AG09309 (cell line): ENCODE results near the gene LCORL.
"Not testable (repeated sequence)": the region's sequence is repeated elsewhere in the genome, so short reads cannot be mapped to it uniquely, and the experiment has no call there.

Source experiments
- DNase-seq: peaks from one replicate; pipeline ENCODE4 v3.0.0-alpha.2; 2010; ENCODE audit warnings: low read depth
- H3K4me3 ChIP-seq: 2 replicates; pipeline ENCODE4 v1.5.1; 2011; ENCODE audit warnings: mild to moderate bottlenecking, low read depth, low read length, moderate library complexity; ENCODE audit not compliant: control insufficient read depth
- CTCF ChIP-seq: IDR thresholded peaks from 2 replicates; pipeline ENCODE4 v1.5.1; 2011; ENCODE audit warnings: mild to moderate bottlenecking, low read depth, low read length, inconsistent platforms; ENCODE audit not compliant: insufficient read depth, control insufficient read depth; ENCODE audit errors: missing control alignments

LCORL gene

GRCh38 chr4:17851959-17852358 lies 169.6 kb downstream of the LCORL start:
- DNase-seq = no peak
- no peak for TF ChIP-seq CTCF
- no peak overlapping the region for H3K4me3 ChIP-seq

GRCh38 chr4:17850295-17850694 lies 171.3 kb downstream of the LCORL start:
- DNase-seq, H3K4me3 ChIP-seq: not testable (repeated sequence)

GRCh38 chr4:17846266-17846665 lies 175.3 kb downstream of the LCORL start:
- no peak overlapping the region for H3K4me3 ChIP-seq
- no peak for DNase-seq
- no peak for TF ChIP-seq CTCF

- H3K4me3 ChIP-seq = no peak overlapping the region
- DNase-seq = no peak
- TF ChIP-seq CTCF = no peak
Measured at GRCh38 chr4:17823871-17824669, 197.5 kb downstream of the LCORL start.

GRCh38 chr4:17817027-17817426 lies 204.5 kb downstream of the LCORL start:
- TF ChIP-seq CTCF = peak; percentile 60
- DNase-seq = peak; percentile 57
- no peak overlapping the region for H3K4me3 ChIP-seq

GRCh38 chr4:17816142-17816541 lies 205.4 kb downstream of the LCORL start:
- H3K4me3 ChIP-seq = no peak overlapping the region
- DNase-seq = no peak
- no peak for TF ChIP-seq CTCF

- no peak for DNase-seq
- TF ChIP-seq CTCF = no peak
- H3K4me3 ChIP-seq = no peak overlapping the region
Measured at GRCh38 chr4:17814140-17814539, 207.4 kb downstream of the LCORL start.
